Measurements from ENCODE around the gene PSMB11.

DNA sequence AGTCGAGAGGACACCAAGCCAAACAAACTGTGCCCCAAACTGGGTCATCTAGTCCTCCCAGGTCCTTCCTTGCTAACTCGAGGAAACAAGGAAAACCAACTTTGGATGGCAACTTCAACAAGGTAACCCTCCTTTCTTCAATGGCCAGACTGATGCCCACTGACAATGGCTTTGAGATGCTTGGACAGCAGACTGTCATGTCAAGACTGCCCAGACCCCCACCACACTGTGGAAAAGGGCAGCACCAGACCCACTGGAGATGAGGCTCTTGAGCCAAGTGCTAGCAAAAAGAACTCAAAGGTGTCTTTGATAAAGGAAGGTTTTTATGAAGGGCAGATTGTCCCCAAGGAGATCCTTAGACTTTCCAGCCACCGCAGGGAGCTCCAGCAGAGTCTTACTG is 24.4 kb downstream of the PSMB11 start:
- TF ChIP-seq, protein P1, sequence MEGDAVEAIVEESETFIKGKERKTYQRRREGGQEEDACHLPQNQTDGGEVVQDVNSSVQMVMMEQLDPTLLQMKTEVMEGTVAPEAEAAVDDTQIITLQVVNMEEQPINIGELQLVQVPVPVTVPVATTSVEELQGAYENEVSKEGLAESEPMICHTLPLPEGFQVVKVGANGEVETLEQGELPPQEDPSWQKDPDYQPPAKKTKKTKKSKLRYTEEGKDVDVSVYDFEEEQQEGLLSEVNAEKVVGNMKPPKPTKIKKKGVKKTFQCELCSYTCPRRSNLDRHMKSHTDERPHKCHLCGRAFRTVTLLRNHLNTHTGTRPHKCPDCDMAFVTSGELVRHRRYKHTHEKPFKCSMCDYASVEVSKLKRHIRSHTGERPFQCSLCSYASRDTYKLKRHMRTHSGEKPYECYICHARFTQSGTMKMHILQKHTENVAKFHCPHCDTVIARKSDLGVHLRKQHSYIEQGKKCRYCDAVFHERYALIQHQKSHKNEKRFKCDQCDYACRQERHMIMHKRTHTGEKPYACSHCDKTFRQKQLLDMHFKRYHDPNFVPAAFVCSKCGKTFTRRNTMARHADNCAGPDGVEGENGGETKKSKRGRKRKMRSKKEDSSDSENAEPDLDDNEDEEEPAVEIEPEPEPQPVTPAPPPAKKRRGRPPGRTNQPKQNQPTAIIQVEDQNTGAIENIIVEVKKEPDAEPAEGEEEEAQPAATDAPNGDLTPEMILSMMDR (IDR thresholded peaks at IDR 0.05; ENCODE audit: low read depth, low read length): no peak
- no peak for TF ChIP-seq EZH2phosphoT487 (IDR thresholded peaks at IDR 0.05; ENCODE audit: low read depth)
